Epithelial cell of esophagus (primary cell): ENCODE results near the gene METRN.

ENCODE experiments used
- DNase-seq: peaks from one replicate; pipeline ENCODE4 v3.0.0; 2010; ENCODE audit warnings: low read depth
- H3K4me3 ChIP-seq: 2 replicates; pipeline ENCODE4 v1.5.1; 2011; ENCODE audit warnings: mild to moderate bottlenecking, low read length, control low read depth
- CTCF ChIP-seq: IDR thresholded peaks from 2 replicates; pipeline ENCODE4 v1.5.1; 2011; ENCODE audit warnings: low read depth, mild to moderate bottlenecking, low read length, control low read depth, inconsistent platforms; ENCODE audit not compliant: insufficient read depth; ENCODE audit errors: missing control alignments

Gene METRN

DNA sequence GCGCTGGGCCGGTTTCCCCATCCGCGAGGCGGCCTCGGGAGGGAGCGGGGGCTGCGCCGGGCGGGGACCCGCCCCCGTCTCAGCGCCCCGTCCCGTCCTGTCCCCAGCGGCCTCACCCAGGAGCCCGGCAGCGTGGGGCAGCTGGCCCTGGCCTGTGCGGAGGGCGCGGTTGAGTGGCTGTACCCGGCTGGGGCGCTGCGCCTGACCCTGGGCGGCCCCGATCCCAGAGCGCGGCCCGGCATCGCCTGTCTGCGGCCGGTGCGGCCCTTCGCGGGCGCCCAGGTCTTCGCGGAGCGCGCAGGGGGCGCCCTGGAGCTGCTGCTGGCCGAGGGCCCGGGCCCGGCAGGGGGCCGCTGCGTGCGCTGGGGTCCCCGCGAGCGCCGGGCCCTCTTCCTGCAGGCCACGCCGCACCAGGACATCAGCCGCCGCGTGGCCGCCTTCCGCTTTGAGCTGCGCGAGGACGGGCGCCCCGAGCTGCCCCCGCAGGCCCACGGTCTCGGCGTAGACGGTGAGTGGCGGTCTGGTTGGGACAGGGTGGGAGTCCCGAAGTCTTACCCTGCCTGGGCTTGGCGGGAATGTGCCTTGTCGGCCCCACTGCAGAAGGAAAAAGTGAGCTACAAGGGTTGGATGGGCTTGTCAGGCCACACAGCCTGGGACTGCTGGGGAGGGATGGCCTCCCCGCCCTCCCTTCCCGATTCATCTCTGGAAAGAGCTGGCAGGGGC is 720 bp downstream of the METRN start:
- no peak for TF ChIP-seq CTCF
- no peak for DNase-seq

GRCh38 chr16:716200-716568 is 1.3 kb downstream of the METRN start:
- no peak for DNase-seq
- no peak for TF ChIP-seq CTCF
- H3K4me3 ChIP-seq: peak overlapping the region; percentile 54

More for the DNA sequence above, 720 bp downstream of the METRN start:
- H3K4me3 ChIP-seq: peak overlapping the region; percentile 54

DNA sequence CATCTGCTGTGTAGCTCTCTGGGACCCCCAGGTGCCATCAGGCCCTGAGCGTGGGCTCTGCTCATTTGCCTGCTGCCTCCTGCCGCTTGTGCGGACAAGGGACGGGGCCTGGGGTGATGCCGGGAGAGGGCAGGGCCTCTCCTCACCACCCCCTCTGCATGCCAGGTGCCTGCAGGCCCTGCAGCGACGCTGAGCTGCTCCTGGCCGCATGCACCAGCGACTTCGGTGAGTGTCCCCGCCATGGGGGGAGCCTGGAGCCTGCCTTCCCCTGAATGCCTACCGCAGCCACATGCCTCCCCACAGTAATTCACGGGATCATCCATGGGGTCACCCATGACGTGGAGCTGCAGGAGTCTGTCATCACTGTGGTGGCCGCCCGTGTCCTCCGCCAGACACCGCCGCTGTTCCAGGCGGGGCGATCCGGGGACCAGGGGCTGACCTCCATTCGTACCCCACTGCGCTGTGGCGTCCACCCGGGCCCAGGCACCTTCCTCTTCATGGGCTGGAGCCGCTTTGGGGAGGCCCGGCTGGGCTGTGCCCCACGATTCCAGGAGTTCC is 1.9 kb downstream of the METRN start:
- no peak for DNase-seq
- peak overlapping the region; percentile 54 for H3K4me3 ChIP-seq
- no peak for TF ChIP-seq CTCF

DNA sequence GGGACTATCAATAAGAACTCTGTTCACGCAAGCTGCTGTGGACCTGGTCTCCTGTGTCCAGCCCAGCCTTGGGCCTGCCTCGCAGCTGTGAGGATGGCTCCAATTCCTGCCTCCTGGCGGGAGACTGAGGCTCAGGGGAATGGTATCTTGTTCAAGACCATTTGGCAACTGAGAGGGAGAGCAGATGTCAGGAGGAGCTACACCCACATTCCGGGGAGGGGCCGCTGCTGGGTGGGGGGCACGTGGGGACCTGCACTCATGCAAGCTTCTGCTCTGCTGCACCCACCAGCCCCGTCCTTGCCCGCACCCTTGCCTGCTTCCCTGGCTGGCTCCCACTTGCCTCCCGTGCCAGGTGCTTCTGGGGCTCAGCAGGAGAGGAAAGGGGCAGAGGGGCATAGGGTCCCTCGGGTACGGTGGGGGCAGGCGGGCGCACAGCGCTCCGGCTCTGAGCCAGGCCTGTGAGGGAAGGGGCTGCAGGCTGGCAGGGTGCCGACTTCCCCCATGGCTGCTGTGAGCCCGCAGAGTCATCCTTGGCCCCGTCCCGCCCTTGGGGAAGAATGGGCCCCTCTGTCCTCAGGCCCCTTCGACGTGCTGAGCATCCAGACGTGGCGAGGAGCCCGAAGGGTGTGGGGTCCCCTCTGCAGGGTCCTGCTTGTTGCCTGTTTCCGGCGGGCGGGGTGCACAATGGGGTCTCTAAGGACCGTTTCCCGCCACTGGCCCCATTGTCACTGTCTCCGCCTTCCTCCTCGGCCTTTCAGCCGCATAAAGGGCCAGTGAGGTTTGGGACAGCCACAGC is 2.7 kb downstream of the METRN start:
- no peak for DNase-seq
- TF ChIP-seq CTCF: no peak
- H3K4me3 ChIP-seq: no peak overlapping the region

- no peak for TF ChIP-seq CTCF
- H3K4me3 ChIP-seq: no peak overlapping the region
- no peak for DNase-seq
Observed at GRCh38 chr16:718389-718788, 3.5 kb downstream of the METRN start.

- no peak for DNase-seq
- no peak for TF ChIP-seq CTCF
- H3K4me3 ChIP-seq: no peak overlapping the region
Observed at GRCh38 chr16:718922-719321, 4.0 kb downstream of the METRN start.
